ENCODE results near the gene CFAP251. TPM values are rescaled to one million over a fixed set of nuclear protein-coding genes. Genes with fewer than 3 reads are reported as not detected.

The CFAP251 gene
- polyA plus RNA-seq, 1 donor from 2014 or later = 4.0 TPM

DNA sequence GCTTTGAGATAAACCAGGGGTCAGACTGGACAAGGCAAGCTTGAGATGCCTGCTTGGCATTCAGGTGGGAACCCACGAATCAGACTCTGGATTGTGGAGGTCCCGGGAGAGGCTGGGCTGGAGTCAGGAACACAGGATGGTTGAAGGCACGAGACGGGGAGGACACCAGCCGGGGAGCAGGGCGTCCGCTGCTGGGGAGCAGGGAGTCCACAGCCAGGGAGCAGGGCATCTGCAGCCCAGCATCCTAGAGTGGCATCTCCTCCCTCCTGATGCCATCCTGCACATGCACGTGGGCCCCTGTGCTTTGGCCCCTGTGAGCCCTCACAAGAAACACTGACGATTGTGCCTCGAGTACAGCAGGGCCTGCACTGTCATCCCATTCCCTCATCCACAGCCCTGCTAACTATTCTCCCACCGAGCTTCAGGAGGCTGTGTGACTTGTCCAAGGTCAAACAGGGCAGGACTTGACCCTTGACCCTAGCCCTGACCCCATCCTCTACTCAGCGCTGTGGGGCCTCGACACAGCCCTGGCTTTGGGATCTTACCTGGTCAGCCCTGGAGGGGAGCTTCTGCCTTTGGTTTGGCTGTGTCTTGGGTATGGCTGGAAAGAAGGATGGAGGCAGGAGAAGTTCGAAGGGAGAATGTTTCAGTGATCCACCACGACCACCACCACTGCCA is 45.1 kb downstream of the CFAP251 start:
- H3K9me2 ChIP-seq (ENCODE audit: insufficient read depth, low read length) = no peaks in the 10 kb centered on the region
- no peaks in the 10 kb centered on the region for H4K20me1 ChIP-seq (ENCODE audit: insufficient read depth)
- H3K4me2 ChIP-seq (ENCODE audit: low read length) = no peak overlapping the region
- no peaks in the 10 kb centered on the region for H3K36me3 ChIP-seq (ENCODE audit: insufficient read depth, low read length)
- no peaks in the 10 kb centered on the region for H3K27me3 ChIP-seq (ENCODE audit: insufficient read depth, low read depth, low read length)
- H3K79me2 ChIP-seq (replicated peaks; ENCODE audit: insufficient read depth, low read length) = no peaks in the 10 kb centered on the region
- no peaks in the 10 kb centered on the region for H3F3A ChIP-seq (ENCODE audit: insufficient read depth, low read length, poor library complexity, severe bottlenecking)
- H3K4me3 ChIP-seq (ENCODE audit: low read length) = no peak overlapping the region
- H3K9me3 ChIP-seq (ENCODE audit: low read length) = no peaks in the 10 kb centered on the region
- no peak overlapping the region for H2AFZ ChIP-seq (ENCODE audit: low read depth, low read length)
- H3K27ac ChIP-seq (ENCODE audit: low read length) = no peak overlapping the region
- no peak for TF ChIP-seq RAD21 (conservative IDR thresholded peaks at IDR 0.05)
- TF ChIP-seq MXI1 (conservative IDR thresholded peaks at IDR 0.05; ENCODE audit: poor library complexity, severe bottlenecking) = no peak
- no peak for TF ChIP-seq SMC3 (conservative IDR thresholded peaks at IDR 0.05; ENCODE audit: poor library complexity)
- TF ChIP-seq, protein P1, sequence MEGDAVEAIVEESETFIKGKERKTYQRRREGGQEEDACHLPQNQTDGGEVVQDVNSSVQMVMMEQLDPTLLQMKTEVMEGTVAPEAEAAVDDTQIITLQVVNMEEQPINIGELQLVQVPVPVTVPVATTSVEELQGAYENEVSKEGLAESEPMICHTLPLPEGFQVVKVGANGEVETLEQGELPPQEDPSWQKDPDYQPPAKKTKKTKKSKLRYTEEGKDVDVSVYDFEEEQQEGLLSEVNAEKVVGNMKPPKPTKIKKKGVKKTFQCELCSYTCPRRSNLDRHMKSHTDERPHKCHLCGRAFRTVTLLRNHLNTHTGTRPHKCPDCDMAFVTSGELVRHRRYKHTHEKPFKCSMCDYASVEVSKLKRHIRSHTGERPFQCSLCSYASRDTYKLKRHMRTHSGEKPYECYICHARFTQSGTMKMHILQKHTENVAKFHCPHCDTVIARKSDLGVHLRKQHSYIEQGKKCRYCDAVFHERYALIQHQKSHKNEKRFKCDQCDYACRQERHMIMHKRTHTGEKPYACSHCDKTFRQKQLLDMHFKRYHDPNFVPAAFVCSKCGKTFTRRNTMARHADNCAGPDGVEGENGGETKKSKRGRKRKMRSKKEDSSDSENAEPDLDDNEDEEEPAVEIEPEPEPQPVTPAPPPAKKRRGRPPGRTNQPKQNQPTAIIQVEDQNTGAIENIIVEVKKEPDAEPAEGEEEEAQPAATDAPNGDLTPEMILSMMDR (IDR thresholded peaks at IDR 0.05; ENCODE audit: poor library complexity, severe bottlenecking) = no peak
- TF ChIP-seq POLR2AphosphoS5 (IDR thresholded peaks at IDR 0.05) = no peak
- no peak for TF ChIP-seq EP300 (conservative IDR thresholded peaks at IDR 0.05; ENCODE audit: poor library complexity, severe bottlenecking)
- TF ChIP-seq, protein P2, sequence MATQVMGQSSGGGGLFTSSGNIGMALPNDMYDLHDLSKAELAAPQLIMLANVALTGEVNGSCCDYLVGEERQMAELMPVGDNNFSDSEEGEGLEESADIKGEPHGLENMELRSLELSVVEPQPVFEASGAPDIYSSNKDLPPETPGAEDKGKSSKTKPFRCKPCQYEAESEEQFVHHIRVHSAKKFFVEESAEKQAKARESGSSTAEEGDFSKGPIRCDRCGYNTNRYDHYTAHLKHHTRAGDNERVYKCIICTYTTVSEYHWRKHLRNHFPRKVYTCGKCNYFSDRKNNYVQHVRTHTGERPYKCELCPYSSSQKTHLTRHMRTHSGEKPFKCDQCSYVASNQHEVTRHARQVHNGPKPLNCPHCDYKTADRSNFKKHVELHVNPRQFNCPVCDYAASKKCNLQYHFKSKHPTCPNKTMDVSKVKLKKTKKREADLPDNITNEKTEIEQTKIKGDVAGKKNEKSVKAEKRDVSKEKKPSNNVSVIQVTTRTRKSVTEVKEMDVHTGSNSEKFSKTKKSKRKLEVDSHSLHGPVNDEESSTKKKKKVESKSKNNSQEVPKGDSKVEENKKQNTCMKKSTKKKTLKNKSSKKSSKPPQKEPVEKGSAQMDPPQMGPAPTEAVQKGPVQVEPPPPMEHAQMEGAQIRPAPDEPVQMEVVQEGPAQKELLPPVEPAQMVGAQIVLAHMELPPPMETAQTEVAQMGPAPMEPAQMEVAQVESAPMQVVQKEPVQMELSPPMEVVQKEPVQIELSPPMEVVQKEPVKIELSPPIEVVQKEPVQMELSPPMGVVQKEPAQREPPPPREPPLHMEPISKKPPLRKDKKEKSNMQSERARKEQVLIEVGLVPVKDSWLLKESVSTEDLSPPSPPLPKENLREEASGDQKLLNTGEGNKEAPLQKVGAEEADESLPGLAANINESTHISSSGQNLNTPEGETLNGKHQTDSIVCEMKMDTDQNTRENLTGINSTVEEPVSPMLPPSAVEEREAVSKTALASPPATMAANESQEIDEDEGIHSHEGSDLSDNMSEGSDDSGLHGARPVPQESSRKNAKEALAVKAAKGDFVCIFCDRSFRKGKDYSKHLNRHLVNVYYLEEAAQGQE (IDR thresholded peaks at IDR 0.05; ENCODE audit: borderline replicate concordance) = no peak
- TF ChIP-seq EZH2 (IDR thresholded peaks at IDR 0.05; ENCODE audit: borderline replicate concordance, insufficient read depth, low read length, poor library complexity, severe bottlenecking) = no peak
- no peak for TF ChIP-seq TAF1 (IDR thresholded peaks at IDR 0.05; ENCODE audit: low read depth)
- no peak overlapping the region for H3K9ac ChIP-seq (ENCODE audit: low read length)

DNA sequence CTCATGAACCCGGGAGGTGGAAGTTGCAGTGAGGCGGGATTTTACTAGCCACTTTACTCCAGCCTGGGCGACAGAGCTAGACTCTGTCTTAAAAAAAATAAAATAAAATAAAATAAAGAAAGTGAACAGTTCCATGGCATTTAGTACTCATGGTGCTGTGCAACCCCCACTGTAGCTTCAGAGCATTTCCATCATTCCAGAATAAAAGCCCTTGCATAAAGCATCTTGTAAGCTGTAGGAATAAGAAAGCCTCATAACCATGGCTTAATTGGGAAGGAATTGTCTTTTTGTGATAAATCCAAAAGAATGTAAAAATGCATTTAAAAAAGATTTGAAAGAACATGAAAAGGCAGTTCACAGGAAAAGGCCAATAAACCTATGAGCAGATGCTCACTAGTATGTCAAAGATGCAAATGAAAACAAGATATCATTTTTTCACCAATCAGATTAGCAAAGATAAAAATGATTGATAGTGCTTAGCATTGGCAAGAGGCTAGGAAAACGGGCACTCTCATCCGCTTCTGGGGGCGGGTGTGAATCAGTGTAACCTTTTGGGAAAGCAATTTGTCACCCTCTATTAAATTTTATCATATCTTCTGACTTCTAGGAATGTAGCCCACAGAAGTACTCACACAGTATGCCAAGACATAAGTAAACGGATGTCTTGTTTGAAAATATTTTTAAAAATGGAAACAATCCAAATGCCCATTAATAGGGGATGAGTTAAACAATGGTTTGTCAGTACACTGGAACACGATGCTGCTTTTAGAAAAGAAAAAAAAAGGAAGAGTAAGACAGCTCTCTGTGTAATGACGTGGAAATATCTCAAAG is 46.6 kb downstream of the CFAP251 start:
- H3K4me3 ChIP-seq (ENCODE audit: low read length) = no peak overlapping the region
- no peaks in the 10 kb centered on the region for H3K9me2 ChIP-seq (ENCODE audit: insufficient read depth, low read length)
- no peak overlapping the region for H3K9ac ChIP-seq (ENCODE audit: low read length)
- H3K4me2 ChIP-seq (ENCODE audit: low read length) = no peak overlapping the region
- H3K9me3 ChIP-seq (ENCODE audit: low read length) = no peaks in the 10 kb centered on the region
- H3K27me3 ChIP-seq (ENCODE audit: insufficient read depth, low read depth, low read length) = no peaks in the 10 kb centered on the region
- H3F3A ChIP-seq (ENCODE audit: insufficient read depth, low read length, poor library complexity, severe bottlenecking) = no peaks in the 10 kb centered on the region
- H2AFZ ChIP-seq (ENCODE audit: low read depth, low read length) = no peak overlapping the region
- no peak for TF ChIP-seq RAD21 (conservative IDR thresholded peaks at IDR 0.05)
- TF ChIP-seq TAF1 (IDR thresholded peaks at IDR 0.05; ENCODE audit: low read depth) = no peak
- no peak for TF ChIP-seq POLR2AphosphoS5 (IDR thresholded peaks at IDR 0.05)
- no peak for TF ChIP-seq EP300 (conservative IDR thresholded peaks at IDR 0.05; ENCODE audit: poor library complexity, severe bottlenecking)
- TF ChIP-seq MXI1 (conservative IDR thresholded peaks at IDR 0.05; ENCODE audit: poor library complexity, severe bottlenecking) = no peak
- TF ChIP-seq, protein P1 (IDR thresholded peaks at IDR 0.05; ENCODE audit: poor library complexity, severe bottlenecking) = no peak
- TF ChIP-seq SMC3 (conservative IDR thresholded peaks at IDR 0.05; ENCODE audit: poor library complexity) = no peak
- H3K79me2 ChIP-seq (replicated peaks; ENCODE audit: insufficient read depth, low read length) = no peaks in the 10 kb centered on the region
- H3K27ac ChIP-seq (ENCODE audit: low read length) = no peak overlapping the region
- no peaks in the 10 kb centered on the region for H4K20me1 ChIP-seq (ENCODE audit: insufficient read depth)
- no peaks in the 10 kb centered on the region for H3K36me3 ChIP-seq (ENCODE audit: insufficient read depth, low read length)
